ENCODE results near the gene OR1Q1.

DNA sequence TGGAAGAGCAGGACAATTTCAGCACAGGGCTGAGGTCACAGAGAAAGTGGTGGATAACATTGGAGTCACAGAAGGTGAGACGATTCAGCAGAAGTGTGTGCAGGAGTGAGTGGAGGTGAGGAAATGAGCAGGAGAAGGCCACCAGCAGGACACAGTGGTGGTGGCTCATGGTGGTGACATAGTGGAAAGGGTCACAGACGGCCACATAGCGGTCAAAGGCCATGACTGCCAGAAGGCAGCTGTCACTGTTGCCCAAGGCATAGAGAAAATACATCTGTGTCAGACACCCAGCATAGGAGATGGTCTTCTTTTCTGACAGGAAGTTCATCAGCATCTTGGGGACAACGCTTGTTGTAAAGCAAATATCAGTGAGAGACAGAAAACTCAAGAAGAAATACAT lies 46.6 kb upstream of the OR1Q1 start:
- TF ChIP-seq, protein P1, sequence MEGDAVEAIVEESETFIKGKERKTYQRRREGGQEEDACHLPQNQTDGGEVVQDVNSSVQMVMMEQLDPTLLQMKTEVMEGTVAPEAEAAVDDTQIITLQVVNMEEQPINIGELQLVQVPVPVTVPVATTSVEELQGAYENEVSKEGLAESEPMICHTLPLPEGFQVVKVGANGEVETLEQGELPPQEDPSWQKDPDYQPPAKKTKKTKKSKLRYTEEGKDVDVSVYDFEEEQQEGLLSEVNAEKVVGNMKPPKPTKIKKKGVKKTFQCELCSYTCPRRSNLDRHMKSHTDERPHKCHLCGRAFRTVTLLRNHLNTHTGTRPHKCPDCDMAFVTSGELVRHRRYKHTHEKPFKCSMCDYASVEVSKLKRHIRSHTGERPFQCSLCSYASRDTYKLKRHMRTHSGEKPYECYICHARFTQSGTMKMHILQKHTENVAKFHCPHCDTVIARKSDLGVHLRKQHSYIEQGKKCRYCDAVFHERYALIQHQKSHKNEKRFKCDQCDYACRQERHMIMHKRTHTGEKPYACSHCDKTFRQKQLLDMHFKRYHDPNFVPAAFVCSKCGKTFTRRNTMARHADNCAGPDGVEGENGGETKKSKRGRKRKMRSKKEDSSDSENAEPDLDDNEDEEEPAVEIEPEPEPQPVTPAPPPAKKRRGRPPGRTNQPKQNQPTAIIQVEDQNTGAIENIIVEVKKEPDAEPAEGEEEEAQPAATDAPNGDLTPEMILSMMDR (optimal IDR thresholded peaks at IDR 0.05 in 1 of 3, IDR thresholded peaks at IDR 0.05 in 1 of 3, conservative IDR thresholded peaks at IDR 0.05 in 1 of 3; ENCODE audit: extremely low read depth in 1 of 3, insufficient read depth in 2 of 3, low read length in 3 of 3), result no peak
- no peak for TF ChIP-seq EZH2 (IDR thresholded peaks at IDR 0.05; ENCODE audit: low read length)

All from keratinocyte (primary cell).